ENCODE measurements around the gene NOS3.
"Not testable (repeated sequence)": the region's sequence is repeated elsewhere in the genome, so short reads cannot be mapped to it uniquely, and the experiment has no call there.

Gene NOS3

GRCh38 chr7:151003572-151003971 lies 12.8 kb downstream of the NOS3 start:
- peak; percentile 94 for DNase-seq

- no peak for DNase-seq
Measured at GRCh38 chr7:151005566-151005965, 14.7 kb downstream of the NOS3 start.

GRCh38 chr7:151006590-151007300 lies 15.9 kb downstream of the NOS3 start:
- DNase-seq = no peak

GRCh38 chr7:151007469-151007898 lies 16.7 kb downstream of the NOS3 start:
- DNase-seq = no peak

GRCh38 chr7:151008143-151008510 lies 17.3 kb downstream of the NOS3 start:
- no peak for DNase-seq

- DNase-seq = no peak
Measured at GRCh38 chr7:151008511-151009323, 17.9 kb downstream of the NOS3 start.

- no peak for DNase-seq
Measured at GRCh38 chr7:151009327-151010036, 18.7 kb downstream of the NOS3 start.

- no peak for DNase-seq
Measured at GRCh38 chr7:151010037-151010306, 19.2 kb downstream of the NOS3 start.

GRCh38 chr7:151010307-151011096 lies 19.7 kb downstream of the NOS3 start:
- DNase-seq = no peak

GRCh38 chr7:151011097-151011409 lies 20.2 kb downstream of the NOS3 start:
- DNase-seq = no peak

GRCh38 chr7:151011616-151012015 lies 20.8 kb downstream of the NOS3 start:
- DNase-seq = not testable (repeated sequence)

GRCh38 chr7:151012031-151012692 lies 21.3 kb downstream of the NOS3 start:
- DNase-seq = no peak

GRCh38 chr7:151012911-151013347 lies 22.1 kb downstream of the NOS3 start:
- no peak for DNase-seq

- DNase-seq = no peak
Measured at GRCh38 chr7:151013356-151013732, 22.5 kb downstream of the NOS3 start.

- DNase-seq = no peak
Measured at GRCh38 chr7:151013733-151014497, 23.1 kb downstream of the NOS3 start.

- no peak for DNase-seq
Measured at GRCh38 chr7:151014950-151015349, 24.1 kb downstream of the NOS3 start.

- DNase-seq = no peak
Measured at GRCh38 chr7:151015967-151016366, 25.1 kb downstream of the NOS3 start.

- no peak for DNase-seq
Measured at GRCh38 chr7:151016505-151016904, 25.7 kb downstream of the NOS3 start.

- DNase-seq = no peak
Measured at GRCh38 chr7:151016942-151017341, 26.1 kb downstream of the NOS3 start.

GRCh38 chr7:151017370-151017952 lies 26.6 kb downstream of the NOS3 start:
- no peak for DNase-seq

- no peak for DNase-seq
Measured at GRCh38 chr7:151017953-151018420, 27.2 kb downstream of the NOS3 start.
